ENCODE results near the gene CBX5.
A peak's percentile ranks its signal among the peaks of the same experiment; 100 is the strongest.
"Not testable (repeated sequence)": the region's sequence is repeated elsewhere in the genome, so short reads cannot be mapped to it uniquely, and the experiment has no call there.

Gene CBX5

GRCh38 chr12:54279632-54280467 lies at the start of gene CBX5:
CBX5 (minus strand) TSS chr12:54280122; CDS start chr12:54257650, 22,472 bp downstream.
- DNase-seq (ENCODE audit: low read depth) = peak; percentile 100

GRCh38 chr12:54328595-54329337 lies 48.8 kb upstream of the CBX5 start:
- DNase-seq (ENCODE audit: low read depth) = no peak

GRCh38 chr12:54325442-54326109 lies 45.7 kb upstream of the CBX5 start:
- DNase-seq (ENCODE audit: low read depth) = not testable (repeated sequence)

- peak; percentile 89 for DNase-seq (ENCODE audit: low read depth)
These were observed 44.9 kb upstream of the CBX5 start, which contains the start of gene COPZ1 for GRCh38 chr12:54324617-54325441. COPZ1 (plus strand) TSS chr12:54325131; CDS start chr12:54325164, 33 bp downstream.

- DNase-seq (ENCODE audit: low read depth) = no peak
These were observed 41.4 kb upstream of the CBX5 start for GRCh38 chr12:54321363-54321762.

GRCh38 chr12:54312309-54312708 lies 32.4 kb upstream of the CBX5 start:
- DNase-seq (ENCODE audit: low read depth) = not testable (repeated sequence)

- no peak for DNase-seq (ENCODE audit: low read depth)
These were observed 31.1 kb upstream of the CBX5 start for GRCh38 chr12:54311051-54311450.

GRCh38 chr12:54306925-54307741 lies 27.2 kb upstream of the CBX5 start:
- DNase-seq (ENCODE audit: low read depth) = no peak

- DNase-seq (ENCODE audit: low read depth) = no peak
These were observed 24.4 kb upstream of the CBX5 start for GRCh38 chr12:54304187-54304810.

- no peak for DNase-seq (ENCODE audit: low read depth)
These were observed 23.7 kb upstream of the CBX5 start for GRCh38 chr12:54303640-54304039.

GRCh38 chr12:54301428-54302048 lies 21.6 kb upstream of the CBX5 start:
- DNase-seq (ENCODE audit: low read depth) = no peak

- DNase-seq (ENCODE audit: low read depth) = no peak
These were observed 21.0 kb upstream of the CBX5 start, which contains the start of gene NFE2 for GRCh38 chr12:54300732-54301427. NFE2 (minus strand) TSS chr12:54301015; CDS start chr12:54295248, 5,767 bp downstream.

GRCh38 chr12:54300225-54300731 lies 20.4 kb upstream of the CBX5 start:
- DNase-seq (ENCODE audit: low read depth) = no peak

- DNase-seq (ENCODE audit: low read depth) = no peak
These were observed 19.7 kb upstream of the CBX5 start for GRCh38 chr12:54299515-54300224.

- DNase-seq (ENCODE audit: low read depth) = no peak
These were observed 19.0 kb upstream of the CBX5 start for GRCh38 chr12:54298904-54299303.

- no peak for DNase-seq (ENCODE audit: low read depth)
These were observed 16.6 kb upstream of the CBX5 start for GRCh38 chr12:54296393-54297099.

- no peak for DNase-seq (ENCODE audit: low read depth)
These were observed 15.1 kb upstream of the CBX5 start for GRCh38 chr12:54294953-54295566.
